DOHH2 (cell line): Measurements from ENCODE around the gene RHEX.
A peak's percentile ranks its signal among the peaks of the same experiment; 100 is the strongest.
"Not testable (repeated sequence)": the region's sequence is repeated elsewhere in the genome, so short reads cannot be mapped to it uniquely, and the experiment has no call there.

ENCODE experiments used
- H3F3A ChIP-seq: fragments of 200-600 bp; sonication (generic), shearing (Covaris generic); 2 replicates; pipeline ENCODE4 v1.6.0; 2016; ENCODE audit warnings: antibody characterized with exemption, mild to moderate bottlenecking; ENCODE audit not compliant: control insufficient read depth, insufficient read depth
- H3K27ac ChIP-seq: fragments of 200-600 bp; sonication (generic); 2 replicates; pipeline ENCODE4 v1.5.1; 2014; ENCODE audit warnings: low read depth, mild to moderate bottlenecking, low read length, moderate library complexity
- H3K27me3 ChIP-seq: fragments of 200-600 bp; sonication (generic); 2 replicates; pipeline ENCODE4 v1.6.1; 2014; ENCODE audit warnings: mild to moderate bottlenecking, low read length, mixed read lengths; ENCODE audit not compliant: control insufficient read depth
- H3K36me3 ChIP-seq: fragments of 200-600 bp; sonication (generic); 2 replicates; pipeline ENCODE4 v1.6.1; 2014; ENCODE audit warnings: mild to moderate bottlenecking, low read length, moderate library complexity, mixed read lengths; ENCODE audit not compliant: control insufficient read depth
- H3K4me1 ChIP-seq: fragments of 200-600 bp; sonication (generic); 2 replicates; pipeline ENCODE4 v1.6.1; 2014; ENCODE audit warnings: mild to moderate bottlenecking, low read length, mixed read lengths; ENCODE audit not compliant: control insufficient read depth
- H3K4me2 ChIP-seq: fragments of 200-600 bp; sonication (generic); 2 replicates; pipeline ENCODE4 v1.6.0; 2014; ENCODE audit warnings: mild to moderate bottlenecking, low read length, moderate library complexity
- H3K4me3 ChIP-seq: fragments of 200-600 bp; sonication (generic); 2 replicates; pipeline ENCODE4 v1.5.1; 2014; ENCODE audit warnings: mild to moderate bottlenecking, low read length, mixed read lengths
- H3K79me2 ChIP-seq: fragments of 200-600 bp; sonication (generic); 2 replicates; pipeline ENCODE4 v1.6.1; 2014; ENCODE audit warnings: mild to moderate bottlenecking, low read length, mixed read lengths; ENCODE audit not compliant: control insufficient read depth
- H3K9me2 ChIP-seq: fragments of 200-600 bp; sonication (generic); replicated peaks from 2 replicates; pipeline ENCODE4 v1.6.1; 2014; ENCODE audit warnings: mild to moderate bottlenecking, low read length, mixed read lengths; ENCODE audit not compliant: control insufficient read depth
- H3K9me3 ChIP-seq: fragments of 200-600 bp; sonication (generic); 2 replicates; pipeline ENCODE4 v1.6.1; 2014; ENCODE audit warnings: antibody characterized with exemption, low read length, mixed read lengths; ENCODE audit not compliant: control insufficient read depth, insufficient read depth
- H4K20me1 ChIP-seq: fragments of 200-600 bp; sonication (generic); 2 replicates; pipeline ENCODE4 v1.6.0; 2014; ENCODE audit warnings: low read depth, mild to moderate bottlenecking, antibody characterized with exemption, low read length, moderate library complexity; ENCODE audit not compliant: control insufficient read depth, insufficient read depth
- EZH2phosphoT487 ChIP-seq: fragments of 200-600 bp; sonication (generic); IDR thresholded peaks from 2 replicates; pipeline ENCODE4 v1.6.1; 2017; ENCODE audit warnings: borderline replicate concordance, mild to moderate bottlenecking, antibody characterized with exemption, low read length, moderate library complexity, mixed read lengths
- TF ChIP-seq, protein P1 (sequence below): fragments of 200-600 bp; sonication (generic); IDR thresholded peaks from one replicate; pipeline ENCODE4 v1.5.1; 2014; ENCODE audit warnings: antibody characterized with exemption, mild to moderate bottlenecking, low read depth, low read length; ENCODE audit not compliant: poor library complexity, severe bottlenecking

RHEX gene

GRCh38 chr1:206049919-206050600 lies 2.9 kb upstream of the RHEX start:
- Histone ChIP-seq H3K4me3 (peak overlapping the region; percentile 37), H3K27me3 (no peaks in the 10 kb centered on the region), H3K9me2 (no peaks in the 10 kb centered on the region), H3F3A (peaks cover 40% of the 10 kb centered on the region), H3K4me1 (peaks cover 81% of the 10 kb centered on the region), H3K36me3 (peaks cover 14% of the 10 kb centered on the region), H4K20me1 (no peaks in the 10 kb centered on the region), H3K27ac (peak overlapping the region; percentile 92), H3K4me2 (peak overlapping the region; percentile 70), H3K9me3 (no peaks in the 10 kb centered on the region), H3K79me2 (peaks cover 29% of the 10 kb centered on the region)
- TF ChIP-seq EZH2phosphoT487: no peak
- TF ChIP-seq, protein P1, sequence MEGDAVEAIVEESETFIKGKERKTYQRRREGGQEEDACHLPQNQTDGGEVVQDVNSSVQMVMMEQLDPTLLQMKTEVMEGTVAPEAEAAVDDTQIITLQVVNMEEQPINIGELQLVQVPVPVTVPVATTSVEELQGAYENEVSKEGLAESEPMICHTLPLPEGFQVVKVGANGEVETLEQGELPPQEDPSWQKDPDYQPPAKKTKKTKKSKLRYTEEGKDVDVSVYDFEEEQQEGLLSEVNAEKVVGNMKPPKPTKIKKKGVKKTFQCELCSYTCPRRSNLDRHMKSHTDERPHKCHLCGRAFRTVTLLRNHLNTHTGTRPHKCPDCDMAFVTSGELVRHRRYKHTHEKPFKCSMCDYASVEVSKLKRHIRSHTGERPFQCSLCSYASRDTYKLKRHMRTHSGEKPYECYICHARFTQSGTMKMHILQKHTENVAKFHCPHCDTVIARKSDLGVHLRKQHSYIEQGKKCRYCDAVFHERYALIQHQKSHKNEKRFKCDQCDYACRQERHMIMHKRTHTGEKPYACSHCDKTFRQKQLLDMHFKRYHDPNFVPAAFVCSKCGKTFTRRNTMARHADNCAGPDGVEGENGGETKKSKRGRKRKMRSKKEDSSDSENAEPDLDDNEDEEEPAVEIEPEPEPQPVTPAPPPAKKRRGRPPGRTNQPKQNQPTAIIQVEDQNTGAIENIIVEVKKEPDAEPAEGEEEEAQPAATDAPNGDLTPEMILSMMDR: no peak

- H3F3A ChIP-seq: peaks cover 39% of the 10 kb centered on the region
- TF ChIP-seq, protein P1: peak; percentile 55
- TF ChIP-seq EZH2phosphoT487: no peak
Measured at GRCh38 chr1:206050655-206051235, 2.2 kb upstream of the RHEX start.

GRCh38 chr1:206052231-206052865 lies 625 bp upstream of the RHEX start:
- peaks cover 86% of the 10 kb centered on the region for H3K4me1 ChIP-seq

More at GRCh38 chr1:206050655-206051235, 2.2 kb upstream of the RHEX start:
- Histone ChIP-seq H4K20me1 (no peaks in the 10 kb centered on the region), H3K4me2 (peak overlapping the region; percentile 70), H3K9me3 (no peaks in the 10 kb centered on the region), H3K27ac (peak overlapping the region; percentile 92), H3K79me2 (peaks cover 35% of the 10 kb centered on the region), H3K4me1 (peaks cover 86% of the 10 kb centered on the region), H3K9me2 (no peaks in the 10 kb centered on the region), H3K4me3 (peak overlapping the region; percentile 60), H3K27me3 (no peaks in the 10 kb centered on the region), H3K36me3 (peaks cover 21% of the 10 kb centered on the region)

GRCh38 chr1:206053616-206054015 lies 643 bp downstream of the RHEX start:
- not testable (repeated sequence) for H3K9me3 ChIP-seq, H3K27me3 ChIP-seq, H3K9me2 ChIP-seq, H4K20me1 ChIP-seq
- peak overlapping the region; percentile 93 for H3K4me2 ChIP-seq
- peak overlapping the region; percentile 92 for H3K27ac ChIP-seq
- H3F3A ChIP-seq: peaks cover 30% of the 10 kb centered on the region
- H3K79me2 ChIP-seq: peaks cover 62% of the 10 kb centered on the region
- peaks cover 43% of the 10 kb centered on the region for H3K36me3 ChIP-seq
- peak overlapping the region; percentile 92 for H3K4me3 ChIP-seq
- H3K4me1 ChIP-seq: peaks cover 86% of the 10 kb centered on the region

More at GRCh38 chr1:206052231-206052865, 625 bp upstream of the RHEX start:
- Histone ChIP-seq H3K36me3 (peaks cover 37% of the 10 kb centered on the region), H3K4me2 (peak overlapping the region; percentile 93), H3F3A (peaks cover 33% of the 10 kb centered on the region), H3K27ac (peak overlapping the region; percentile 92), H3K4me3 (peak overlapping the region; percentile 92), H3K79me2 (peaks cover 51% of the 10 kb centered on the region)
- H3K9me2 ChIP-seq, H4K20me1 ChIP-seq, H3K27me3 ChIP-seq, H3K9me3 ChIP-seq: not testable (repeated sequence)

GRCh38 chr1:206055069-206055625 lies 2.2 kb downstream of the RHEX start:
- Histone ChIP-seq H3K36me3 (peaks cover 58% of the 10 kb centered on the region), H3K79me2 (peaks cover 77% of the 10 kb centered on the region), H3K4me1 (peaks cover 86% of the 10 kb centered on the region), H3K4me2 (peak overlapping the region; percentile 73), H3K4me3 (peak overlapping the region; percentile 72), H3K27ac (peak overlapping the region; percentile 50), H3F3A (peaks cover 19% of the 10 kb centered on the region)
- not testable (repeated sequence) for H3K27me3 ChIP-seq, H3K9me3 ChIP-seq, H3K9me2 ChIP-seq, H4K20me1 ChIP-seq

DNA sequence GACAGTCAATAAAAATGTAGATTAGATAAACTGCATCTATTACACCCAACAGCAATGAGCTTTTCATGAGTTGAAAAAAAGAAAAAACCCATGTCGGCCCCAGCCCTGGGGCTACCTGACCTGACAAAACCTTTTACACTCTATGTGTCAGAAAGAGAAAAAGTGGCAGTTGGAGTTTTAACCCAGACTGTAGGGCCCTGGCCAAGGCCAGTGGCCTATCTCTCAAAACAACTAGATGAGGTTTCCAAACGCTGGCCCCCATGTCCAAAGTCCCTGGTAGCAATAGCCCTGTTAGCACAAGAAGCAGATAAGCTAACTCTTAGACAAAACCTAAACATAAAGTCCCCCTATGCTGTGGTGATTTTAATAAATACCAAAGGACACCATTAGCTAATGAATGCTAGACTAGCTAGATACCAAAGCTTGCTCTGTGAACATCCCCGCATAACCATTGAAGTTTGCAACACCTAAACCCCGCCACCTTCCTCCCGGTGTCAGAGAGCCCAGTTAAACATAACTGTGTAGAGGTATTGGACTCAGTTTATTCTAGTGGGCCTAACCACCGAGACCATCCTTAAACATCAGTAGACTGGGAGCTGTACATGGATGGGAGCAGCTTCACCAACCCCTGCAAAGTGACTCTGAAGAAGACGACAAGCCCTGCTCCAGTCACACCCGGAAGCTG lies 2.8 kb downstream of the RHEX start:
- H3K27me3 ChIP-seq, H4K20me1 ChIP-seq, H3K9me2 ChIP-seq, H3K9me3 ChIP-seq: not testable (repeated sequence)
- H3K4me2 ChIP-seq: peak overlapping the region; percentile 73
- H3K79me2 ChIP-seq: peaks cover 84% of the 10 kb centered on the region
- peaks cover 64% of the 10 kb centered on the region for H3K36me3 ChIP-seq
- H3K4me1 ChIP-seq: peaks cover 82% of the 10 kb centered on the region
- peak overlapping the region; percentile 72 for H3K4me3 ChIP-seq
- peak overlapping the region; percentile 50 for H3K27ac ChIP-seq
- H3F3A ChIP-seq: peaks cover 15% of the 10 kb centered on the region
